Bronchial epithelial cell (primary cell): ENCODE measurements around the gene KLHDC9. TPM values are rescaled to one million over a fixed set of nuclear protein-coding genes. Genes with fewer than 3 reads are reported as not detected.

Experiments used
- DNase-seq: peaks from one replicate; pipeline ENCODE4 v3.0.0-alpha.2; 2010; ENCODE audit warnings: low read depth
- FAIRE-seq: peaks from 2 replicates; lab custom pipeline; 2011; peaks lifted over from hg19 to GRCh38; lab: Jason Lieb, UNC
- H3K27me3 ChIP-seq: 2 replicates; pipeline ENCODE4 v1.5.1; 2011; ENCODE audit warnings: low read length; ENCODE audit not compliant: control insufficient read depth, insufficient read depth
- H3K36me3 ChIP-seq: 2 replicates; pipeline ENCODE4 v1.5.1; 2011; ENCODE audit warnings: low read length; ENCODE audit not compliant: control insufficient read depth, insufficient read depth
- H3K4me3 ChIP-seq: 2 replicates; pipeline ENCODE4 v1.5.1; 2011; ENCODE audit warnings: mild to moderate bottlenecking, low read depth, low read length, control low read depth
- total RNA-seq: library from RNA; depleted of rRNA; stranded (reverse); fragments of >200 nt; gene quantifications from 2 replicates; pipeline ENCODE4 v1.2.1, GENCODE V29; 2014
- TF ChIP-seq, protein P1 (sequence below): IDR thresholded peaks from 2 replicates; pipeline ENCODE4 v1.5.1; 2011; ENCODE audit warnings: mild to moderate bottlenecking, moderate library complexity, low read length, control low read depth, inconsistent platforms; ENCODE audit not compliant: insufficient read depth, severe bottlenecking

The KLHDC9 gene
- total RNA-seq, 1 donor from 2014 or later = 1.3 TPM

DNA sequence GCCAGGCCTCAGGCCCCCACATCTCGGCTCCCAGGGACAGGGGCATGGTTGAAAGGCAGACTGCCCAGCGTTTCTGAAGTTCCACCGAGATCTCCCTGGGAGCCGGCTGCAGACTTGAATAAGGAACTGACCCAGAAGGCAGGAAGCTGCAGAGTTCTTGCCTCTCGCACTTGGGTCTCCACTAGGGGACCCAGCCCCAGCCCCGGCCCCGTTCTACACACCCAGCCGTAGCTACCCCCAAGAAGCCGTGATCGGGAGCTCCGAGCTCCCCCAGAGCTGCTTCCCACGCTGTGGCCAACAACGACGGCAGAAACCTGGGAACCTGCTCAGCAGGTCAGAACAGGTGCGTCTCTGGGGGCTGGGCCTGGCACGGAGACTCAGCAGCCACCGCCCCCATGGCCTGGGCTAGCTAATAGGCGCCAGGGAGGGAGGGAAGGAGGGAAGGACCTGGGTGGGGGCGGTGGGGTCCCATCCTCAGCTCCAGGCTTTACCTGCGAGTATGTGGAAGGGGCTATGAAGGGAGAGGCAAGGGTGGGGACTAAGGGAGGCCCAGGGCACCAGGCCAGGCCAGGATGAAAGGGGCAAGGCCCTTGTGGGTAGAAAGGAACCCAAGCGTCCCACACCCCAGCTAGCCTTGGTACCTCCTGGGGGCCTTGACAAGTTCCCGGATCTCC, 8.8 kb upstream of the KLHDC9 start, which contains the start of gene NECTIN4:
Gene NECTIN4 (minus strand): TSS at position 308 of the 674 bp plus-strand sequence. CDS start 262 bp downstream, at position 46.
- DNase-seq = peak; percentile 79
- FAIRE-seq = no peak
- Histone ChIP-seq H3K27me3 (no peaks in the 10 kb centered on the region), H3K36me3 (no peaks in the 10 kb centered on the region), H3K4me3 (peak within 1 kb of the TSS; percentile 62)
- TF ChIP-seq, protein P1, sequence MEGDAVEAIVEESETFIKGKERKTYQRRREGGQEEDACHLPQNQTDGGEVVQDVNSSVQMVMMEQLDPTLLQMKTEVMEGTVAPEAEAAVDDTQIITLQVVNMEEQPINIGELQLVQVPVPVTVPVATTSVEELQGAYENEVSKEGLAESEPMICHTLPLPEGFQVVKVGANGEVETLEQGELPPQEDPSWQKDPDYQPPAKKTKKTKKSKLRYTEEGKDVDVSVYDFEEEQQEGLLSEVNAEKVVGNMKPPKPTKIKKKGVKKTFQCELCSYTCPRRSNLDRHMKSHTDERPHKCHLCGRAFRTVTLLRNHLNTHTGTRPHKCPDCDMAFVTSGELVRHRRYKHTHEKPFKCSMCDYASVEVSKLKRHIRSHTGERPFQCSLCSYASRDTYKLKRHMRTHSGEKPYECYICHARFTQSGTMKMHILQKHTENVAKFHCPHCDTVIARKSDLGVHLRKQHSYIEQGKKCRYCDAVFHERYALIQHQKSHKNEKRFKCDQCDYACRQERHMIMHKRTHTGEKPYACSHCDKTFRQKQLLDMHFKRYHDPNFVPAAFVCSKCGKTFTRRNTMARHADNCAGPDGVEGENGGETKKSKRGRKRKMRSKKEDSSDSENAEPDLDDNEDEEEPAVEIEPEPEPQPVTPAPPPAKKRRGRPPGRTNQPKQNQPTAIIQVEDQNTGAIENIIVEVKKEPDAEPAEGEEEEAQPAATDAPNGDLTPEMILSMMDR = no peak

DNA sequence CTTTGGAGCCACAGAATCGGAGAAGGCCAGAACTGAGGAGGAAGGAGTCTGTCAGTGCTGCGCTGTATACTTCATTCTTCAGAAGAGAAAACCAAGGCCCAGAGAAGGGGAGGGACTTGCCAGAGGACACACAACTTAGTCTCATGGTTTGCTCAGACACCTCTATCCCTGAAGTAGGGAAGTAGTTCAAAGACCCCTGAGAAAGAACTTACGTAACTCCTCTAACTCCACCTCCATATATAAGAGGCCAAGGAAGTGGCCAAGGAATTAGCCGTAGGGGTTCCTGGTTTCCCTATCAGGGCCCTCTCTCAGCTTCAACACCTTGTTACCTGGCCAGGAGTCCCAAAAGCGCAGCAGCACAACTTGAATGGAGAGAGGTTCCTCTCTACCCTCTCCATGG, 8.2 kb upstream of the KLHDC9 start:
- TF ChIP-seq, protein P1 = no peak
- Histone ChIP-seq H3K36me3 (no peaks in the 10 kb centered on the region), H3K4me3 (no peak overlapping the region), H3K27me3 (no peaks in the 10 kb centered on the region)
- DNase-seq (no peak), FAIRE-seq (no peak)

DNA sequence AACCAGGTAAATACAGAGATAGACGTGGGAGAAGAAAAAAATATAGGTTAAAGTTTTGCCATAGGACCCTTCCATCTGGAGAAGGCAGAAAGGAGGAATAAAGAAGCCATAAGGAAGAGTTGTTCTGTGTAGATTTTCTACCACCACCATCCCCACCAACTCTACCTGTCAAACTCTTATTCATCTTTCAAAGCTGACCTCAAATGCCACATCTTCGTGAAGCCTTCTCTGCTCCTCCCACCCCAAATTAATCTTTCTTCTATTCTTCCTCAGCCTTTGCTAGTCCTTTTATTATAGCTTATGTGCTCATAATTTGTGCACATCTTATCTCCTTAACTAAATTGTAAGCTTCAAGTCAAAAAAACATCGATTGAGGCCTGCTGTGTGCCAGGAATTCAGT, 7.5 kb upstream of the KLHDC9 start:
- Histone ChIP-seq H3K36me3 (no peaks in the 10 kb centered on the region), H3K4me3 (no peak overlapping the region), H3K27me3 (no peaks in the 10 kb centered on the region)
- FAIRE-seq = no peak
- TF ChIP-seq, protein P1 = no peak
- DNase-seq = no peak

DNA sequence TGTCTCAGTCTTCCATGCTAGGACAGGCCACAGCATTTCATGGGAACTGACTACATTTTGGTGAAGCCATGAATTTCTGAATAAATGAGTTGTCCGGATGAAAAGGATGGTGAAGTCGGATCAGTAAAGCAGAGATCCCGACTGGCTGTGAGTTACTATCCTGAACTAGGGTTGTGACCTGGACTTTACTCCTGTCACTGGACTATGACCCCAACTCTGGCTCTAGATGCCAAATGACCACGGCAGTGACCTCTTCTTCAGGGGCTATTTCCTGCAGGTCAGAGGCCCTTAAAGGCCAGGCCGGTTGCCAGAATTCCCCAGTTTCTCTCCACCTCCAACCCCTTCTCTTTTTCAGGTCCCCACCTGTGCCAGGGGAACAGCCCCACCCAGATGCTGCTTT, 7.1 kb upstream of the KLHDC9 start:
- H3K36me3 ChIP-seq = no peaks in the 10 kb centered on the region
- FAIRE-seq = no peak
- H3K27me3 ChIP-seq = no peaks in the 10 kb centered on the region
- TF ChIP-seq, protein P1 = no peak
- DNase-seq = no peak
- no peak overlapping the region for H3K4me3 ChIP-seq

DNA sequence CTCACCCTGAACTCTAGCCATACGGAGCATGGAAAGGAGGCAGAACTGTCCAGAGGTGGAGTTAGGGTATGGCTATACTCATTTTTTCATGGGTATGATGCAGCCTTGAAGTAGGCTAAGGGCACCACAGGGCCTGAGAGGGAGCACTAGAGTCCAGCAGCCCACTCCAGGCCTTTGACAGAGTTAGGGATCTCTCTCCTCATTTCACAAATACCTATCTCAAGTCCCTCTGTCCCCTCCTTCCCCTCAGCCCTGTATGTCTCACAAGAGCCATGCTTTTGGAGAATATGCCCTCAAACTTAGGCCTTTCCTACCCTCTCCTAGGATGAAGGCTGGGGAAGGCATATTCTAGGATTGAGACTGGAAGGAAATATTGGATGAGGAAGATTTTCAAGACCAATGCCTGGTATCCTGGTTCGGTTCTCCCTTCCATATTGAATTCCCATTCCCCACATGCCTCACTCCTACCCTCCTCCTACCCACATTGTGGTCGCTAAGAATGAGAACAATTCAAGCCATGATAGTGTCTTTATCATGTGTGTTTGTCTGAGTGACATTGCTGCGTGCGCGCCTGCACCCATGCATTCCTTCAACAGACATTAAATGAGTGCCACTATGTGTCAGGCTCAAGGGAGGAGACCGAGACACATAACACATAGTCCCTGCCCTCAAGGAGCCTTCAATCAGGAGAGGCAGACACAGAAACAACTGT, 6.2 kb upstream of the KLHDC9 start:
- DNase-seq (no peak), FAIRE-seq (peak; percentile 64)
- Histone ChIP-seq H3K4me3 (no peak overlapping the region), H3K36me3 (no peaks in the 10 kb centered on the region), H3K27me3 (no peaks in the 10 kb centered on the region)
- TF ChIP-seq, protein P1 = no peak
